HepG2 (cell line): ENCODE measurements around the gene C14orf93. TPM values are rescaled to one million over a fixed set of nuclear protein-coding genes. Genes with fewer than 3 reads are reported as not detected.

ENCODE experiments used
- ARID5B ChIP-seq: IDR thresholded peaks from 2 replicates; pipeline ENCODE4 v1.4.0; 2020; ENCODE audit warnings: mild to moderate bottlenecking, missing genetic modification reagents
- ATF1 ChIP-seq: IDR thresholded peaks from 2 replicates; pipeline ENCODE4 v1.6.1; 2016; ENCODE audit warnings: mild to moderate bottlenecking, control low read depth
- CREM ChIP-seq, 2 experiments: sonication (generic) in 1 of 2; formaldehyde crosslinking in 1 of 2; IDR thresholded peaks; 2 replicates each; pipeline versions ENCODE4 v1.4.0 to v1.6.1; 2016 to 2020; ENCODE audit warnings: antibody characterized with exemption in 1 of 2, mild to moderate bottlenecking in 1 of 2, missing genetic modification reagents in 1 of 2
- HHEX ChIP-seq: IDR thresholded peaks from 2 replicates; pipeline ENCODE4 v1.6.1; 2016; ENCODE audit warnings: control low read depth
- HINFP ChIP-seq: sonication (generic); formaldehyde crosslinking; IDR thresholded peaks from 2 replicates; pipeline ENCODE4 v1.4.0; 2020; ENCODE audit warnings: low read depth, mild to moderate bottlenecking, missing genetic modification reagents
- MTA3 ChIP-seq: sonication (generic); formaldehyde crosslinking; IDR thresholded peaks from 2 replicates; pipeline ENCODE4 v1.4.0; 2020; ENCODE audit warnings: missing genetic modification reagents
- NBN ChIP-seq: fragments of 450-650 bp; conservative IDR thresholded peaks from 2 replicates; pipeline ENCODE4 v1.6.1; 2017
- POLR2G ChIP-seq: fragments of 200-400 bp; formaldehyde crosslinking; IDR thresholded peaks from 2 replicates; pipeline ENCODE4 v1.6.1; 2018; ENCODE audit warnings: mild to moderate bottlenecking, low read depth, low read length, moderate library complexity
- RBFOX2 ChIP-seq: fragments of 200-400 bp; formaldehyde crosslinking; IDR thresholded peaks from 2 replicates; pipeline ENCODE4 v1.6.1; 2017; ENCODE audit warnings: low read depth, mild to moderate bottlenecking, low read length
- SALL1 ChIP-seq: sonication (generic); formaldehyde crosslinking; IDR thresholded peaks from 2 replicates; pipeline ENCODE4 v1.8.0; 2022; ENCODE audit warnings: mild to moderate bottlenecking, missing genetic modification reagents
- SIX1 ChIP-seq: sonication (generic); formaldehyde crosslinking; IDR thresholded peaks from 2 replicates; pipeline ENCODE4 v1.4.0; 2020; ENCODE audit warnings: missing genetic modification reagents, borderline replicate concordance
- TARDBP ChIP-seq: sonication (generic); formaldehyde crosslinking; IDR thresholded peaks from 2 replicates; pipeline ENCODE4 v1.8.0; 2022; ENCODE audit warnings: mild to moderate bottlenecking, missing genetic modification reagents
- TEAD3 ChIP-seq: optimal IDR thresholded peaks from 2 replicates; pipeline ENCODE3; 2016; ENCODE audit warnings: borderline replicate concordance
- TOPORS ChIP-seq: sonication (generic); formaldehyde crosslinking; IDR thresholded peaks from 2 replicates; pipeline ENCODE4 v1.8.0; 2023; ENCODE audit warnings: mild to moderate bottlenecking, missing genetic modification reagents
- WIZ ChIP-seq: sonication (generic); formaldehyde crosslinking; IDR thresholded peaks from 2 replicates; pipeline ENCODE4 v1.5.1; 2020; ENCODE audit warnings: mild to moderate bottlenecking, missing genetic modification reagents
- ZBTB26 ChIP-seq: IDR thresholded peaks from 2 replicates; pipeline ENCODE4 v1.6.1; 2016; ENCODE audit warnings: missing compliant biosample characterization, missing genetic modification reagents, borderline replicate concordance
- ZBTB39 ChIP-seq: sonication (generic); formaldehyde crosslinking; IDR thresholded peaks from 2 replicates; pipeline ENCODE4 v1.5.0; 2020; ENCODE audit warnings: missing genetic modification reagents
- ZNF121 ChIP-seq: sonication (generic); formaldehyde crosslinking; IDR thresholded peaks from 2 replicates; pipeline ENCODE4 v1.5.0; 2020; ENCODE audit warnings: mild to moderate bottlenecking, missing genetic modification reagents
- ZNF253 ChIP-seq: sonication (generic); formaldehyde crosslinking; IDR thresholded peaks from 2 replicates; pipeline ENCODE4 v1.8.0; 2022; ENCODE audit warnings: mild to moderate bottlenecking, missing genetic modification reagents, borderline replicate concordance
- ZNF34 ChIP-seq: sonication (generic); formaldehyde crosslinking; IDR thresholded peaks from 2 replicates; pipeline ENCODE4 v1.4.0; 2020; ENCODE audit warnings: mild to moderate bottlenecking, missing genetic modification reagents, borderline replicate concordance
- ZNF510 ChIP-seq: sonication (generic); formaldehyde crosslinking; IDR thresholded peaks from 2 replicates; pipeline ENCODE4 v1.4.0; 2020; ENCODE audit warnings: low read depth, mild to moderate bottlenecking, missing genetic modification reagents
- ZNF577 ChIP-seq: sonication (generic); formaldehyde crosslinking; IDR thresholded peaks from 2 replicates; pipeline ENCODE4 v1.4.0; 2020; ENCODE audit warnings: mild to moderate bottlenecking, low read depth, missing genetic modification reagents, borderline replicate concordance
- polyA plus RNA-seq, 8 experiments: library from polyadenylated mRNA; depleted of rRNA in 3 of 8; stranded (reverse) in 7 of 8; unstranded in 1 of 8; fragments of >200 nt; fragmentation: Illumina TruSeq in 4 of 8; extraction: Trizol in 4 of 8; gene quantifications; 2 replicates each; pipeline versions ENCODE4 v1.2.1 to v1.2.3, GENCODE V29; 2011 to 2016; ENCODE audit warnings: low read depth in 4 of 8, missing spikeins in 1 of 8, mixed read lengths in 1 of 8; ENCODE audit not compliant: insufficient read depth in 1 of 8
- total RNA-seq, 5 experiments: library from RNA; depleted of rRNA; stranded (reverse); fragments of >200 nt; fragmentation: Illumina TruSeq; extraction: Trizol; gene quantifications; 2 replicates each; pipeline ENCODE4 v1.2.3, GENCODE V29; 2016; ENCODE audit warnings: low read depth in 1 of 5

Gene C14orf93
- total and polyA plus RNA-seq, 2 of the 13 experiments (the other 11 are each of a cell fraction or from before 2014, with no cell fraction given): 11.4 to 22.5 TPM

GRCh38 chr14:22973217-22974032 lies 36.5 kb downstream of the C14orf93 start (continued):
- TF ChIP-seq ZBTB39 (CRISPR knock-in tag) (no peak), POLR2G (peak; percentile 67; the same call in 1 of the 2 replicates), ARID5B (CRISPR knock-in tag) (peak; percentile 25; the same call in 1 of the 2 replicates), ZBTB26 (CRISPR knock-in tag) (no peak), NBN (no peak), ZNF510 (CRISPR knock-in tag) (0 out of 2 replicates have a peak, but pooled peaks have one; percentile 72), RBFOX2 (peak; percentile 80), TOPORS (no peak), ATF1 (CRISPR knock-in tag) (no peak), ZNF253 (no peak), HHEX (CRISPR knock-in tag) (no peak), ZNF121 (CRISPR knock-in tag) (no peak), HINFP (CRISPR knock-in tag) (0 out of 2 replicates have a peak, but pooled peaks have one; percentile 72), MTA3 (CRISPR knock-in tag) (no peak), TARDBP (CRISPR knock-in tag) (no peak), WIZ (CRISPR knock-in tag) (no peak), SIX1 (CRISPR knock-in tag) (0 out of 2 replicates have a peak, but pooled peaks have one; percentile 26), CREM (IDR thresholded peaks at IDR 0.05) (no peak), CREM (CRISPR knock-in tag; IDR thresholded peaks at IDR 0.05) (no peak), TEAD3 (CRISPR knock-in tag) (peak; percentile 32), ZNF577 (CRISPR knock-in tag) (no peak), SALL1 (CRISPR knock-in tag) (no peak), ZNF34 (CRISPR knock-in tag) (no peak)
